ENCODE data around the gene HS6ST2.

HS6ST2 gene

DNA sequence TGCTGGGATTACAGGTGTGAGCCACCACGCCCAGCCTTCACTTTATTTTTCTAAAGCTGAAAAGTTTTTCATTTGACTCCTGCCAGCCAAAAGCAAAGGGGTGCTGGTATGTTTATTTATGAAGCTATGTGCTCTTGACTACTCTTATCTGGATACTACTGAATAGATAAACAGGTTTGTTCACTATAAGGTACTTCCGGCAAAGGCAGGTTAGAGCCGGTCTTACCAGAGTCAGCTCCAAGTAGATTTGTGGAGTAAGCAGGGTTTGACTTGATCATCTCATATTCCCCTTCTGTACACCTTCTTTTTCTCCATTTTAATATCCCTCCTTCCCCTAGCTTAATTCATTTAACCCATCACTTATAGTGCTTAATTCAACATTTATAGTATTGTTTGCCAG, 294.2 kb downstream of the HS6ST2 start:
- FAIRE-seq (no peak), DNase-seq (ENCODE audit: insufficient read length, low spot score) (no peak)
- no peak for TF ChIP-seq POLR2A (IDR thresholded peaks at IDR 0.05; ENCODE audit: low read depth, low read length)

DNA sequence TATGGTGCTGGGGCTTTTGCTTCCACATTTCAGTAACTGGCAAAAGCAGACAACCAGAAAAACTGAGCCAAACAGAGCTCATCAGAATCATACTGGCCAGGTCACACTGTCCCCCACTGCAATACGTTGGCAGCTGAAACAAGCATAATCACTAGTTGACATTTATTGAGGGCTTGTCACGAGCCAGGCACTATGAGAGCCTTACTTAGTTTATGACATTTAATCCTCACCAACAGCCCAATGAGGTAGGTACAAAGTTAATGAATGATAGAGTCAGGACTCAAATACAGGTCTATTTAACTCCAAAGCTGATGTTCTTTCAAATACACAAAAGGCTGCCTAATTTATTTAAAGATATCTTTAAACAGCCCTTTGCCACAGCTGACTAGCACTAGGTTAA, 295.6 kb downstream of the HS6ST2 start:
- DNase-seq (ENCODE audit: insufficient read length, low spot score), result no peak
- no peak for FAIRE-seq
- no peak for TF ChIP-seq POLR2A (IDR thresholded peaks at IDR 0.05; ENCODE audit: low read depth, low read length)

DNA sequence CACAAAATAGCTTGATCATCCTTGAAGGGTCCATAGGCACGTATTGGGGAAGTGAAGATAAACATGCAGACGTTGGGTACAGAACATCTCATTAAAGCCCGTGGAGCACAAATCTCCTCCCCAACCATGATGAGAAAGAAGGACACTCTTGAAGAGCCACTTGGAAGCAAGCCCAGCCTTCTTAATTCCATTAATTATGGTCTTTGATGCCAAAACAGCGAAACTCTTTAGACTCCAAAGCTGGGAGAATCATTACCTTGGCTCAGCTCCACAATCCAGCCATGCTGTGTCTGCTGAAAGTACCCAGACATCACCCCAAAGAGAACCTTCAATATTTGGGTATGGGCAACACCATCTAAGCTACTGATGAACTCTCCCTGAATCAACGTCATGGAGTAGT, 300.6 kb downstream of the HS6ST2 start:
- no peak for TF ChIP-seq POLR2A (IDR thresholded peaks at IDR 0.05; ENCODE audit: low read depth, low read length)
- FAIRE-seq, result no peak

DNA sequence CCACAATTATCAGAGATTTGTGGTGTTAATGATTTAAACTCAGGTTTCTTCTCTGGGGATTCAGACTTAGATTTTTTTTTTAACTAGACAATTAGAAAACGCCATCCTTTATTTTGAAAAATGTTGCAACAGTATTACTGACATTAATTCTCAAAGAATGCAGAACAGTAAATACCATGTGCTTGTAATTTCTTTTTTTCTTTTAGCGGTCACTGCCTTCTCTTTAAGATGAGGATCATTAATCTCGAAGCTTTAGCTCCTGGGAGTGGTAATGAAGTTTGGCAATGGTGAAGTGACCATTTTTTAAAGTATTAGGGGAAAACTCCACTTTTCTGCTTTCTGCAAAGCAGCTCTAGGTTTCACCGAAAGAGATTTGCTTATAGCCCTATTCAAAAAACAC, 305.6 kb downstream of the HS6ST2 start:
- no peak for TF ChIP-seq POLR2A (IDR thresholded peaks at IDR 0.05; ENCODE audit: low read depth, low read length)

More for the DNA sequence above, 300.6 kb downstream of the HS6ST2 start:
- no peak for DNase-seq (ENCODE audit: insufficient read length, low spot score)

DNA sequence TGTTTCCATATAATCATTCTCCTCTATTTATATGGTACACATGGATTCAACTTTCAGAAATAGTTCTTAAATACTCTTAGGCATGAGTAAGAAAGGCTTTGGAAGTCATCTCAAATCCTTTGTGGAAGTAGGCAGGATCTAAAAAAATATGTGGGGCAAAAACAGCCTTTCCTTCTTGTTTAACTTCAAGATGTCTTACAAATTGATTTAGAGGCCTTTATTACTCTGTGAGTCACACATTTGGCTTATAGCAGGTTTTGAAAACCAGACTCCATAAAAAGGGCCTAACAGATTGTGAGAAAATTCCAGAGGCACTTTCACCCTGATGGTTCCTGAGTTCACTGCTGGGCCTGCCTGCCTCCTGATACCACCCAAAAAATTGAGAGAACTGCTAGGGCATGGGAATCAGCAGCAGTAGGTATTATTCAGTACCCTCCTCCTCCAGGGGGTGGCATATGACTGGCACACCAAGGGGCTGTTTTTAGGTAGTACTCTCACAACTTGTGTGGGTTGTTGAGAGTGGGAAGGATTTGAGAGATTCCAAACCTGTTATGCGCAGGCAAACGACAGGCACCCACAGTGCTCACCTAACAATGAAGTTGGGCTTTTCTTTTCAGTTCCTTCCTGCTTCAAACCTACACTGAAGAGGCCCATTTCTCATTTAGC, 306.9 kb downstream of the HS6ST2 start:
- TF ChIP-seq POLR2A (IDR thresholded peaks at IDR 0.05; ENCODE audit: low read depth, low read length), result no peak
- no peak for FAIRE-seq
- DNase-seq (ENCODE audit: insufficient read length, low spot score), result no peak

More for the DNA sequence above, 305.6 kb downstream of the HS6ST2 start:
- no peak for DNase-seq (ENCODE audit: insufficient read length, low spot score)
- FAIRE-seq, result no peak

DNA sequence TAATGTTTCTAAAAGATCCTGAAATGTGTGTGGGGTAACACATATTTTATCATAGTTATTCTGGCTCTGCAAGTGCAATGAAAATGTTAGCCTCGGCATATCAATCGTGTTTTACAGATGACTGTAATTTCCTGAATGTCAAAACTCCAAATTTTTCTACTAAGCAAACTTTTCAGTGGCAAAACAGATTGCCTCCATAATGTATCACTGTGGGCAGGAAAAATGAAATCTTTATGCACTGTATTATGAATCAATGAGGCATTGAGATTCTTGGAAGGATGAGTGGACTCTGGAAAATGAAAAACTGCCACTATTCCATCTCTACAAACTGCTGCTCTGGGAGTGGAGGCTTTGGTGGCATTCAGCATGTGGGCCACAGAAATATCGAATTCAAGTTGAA, 309.5 kb downstream of the HS6ST2 start:
- FAIRE-seq (no peak), DNase-seq (ENCODE audit: insufficient read length, low spot score) (no peak)
- no peak for TF ChIP-seq POLR2A (IDR thresholded peaks at IDR 0.05; ENCODE audit: low read depth, low read length)

DNA sequence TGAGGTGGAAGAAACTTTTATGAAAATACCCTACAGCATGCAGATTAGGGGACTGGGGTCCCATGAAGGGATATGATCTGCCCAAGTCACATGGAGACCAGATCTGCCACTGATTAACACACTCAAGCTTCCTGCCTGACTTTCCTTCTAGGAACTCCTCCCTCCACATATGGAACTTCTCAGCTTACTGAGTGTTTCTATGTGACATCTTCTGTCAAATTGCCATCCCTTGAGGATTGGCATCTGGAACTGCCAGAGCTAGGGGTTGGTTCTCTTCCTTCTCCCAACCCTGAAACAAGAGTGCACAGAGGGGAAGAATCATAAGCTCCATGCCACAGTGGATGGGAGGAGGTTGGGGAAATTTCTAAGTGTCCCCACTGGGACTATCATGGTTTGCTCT, 319.0 kb downstream of the HS6ST2 start:
- FAIRE-seq (no peak), DNase-seq (ENCODE audit: insufficient read length, low spot score) (no peak)
- no peak for TF ChIP-seq POLR2A (IDR thresholded peaks at IDR 0.05; ENCODE audit: low read depth, low read length)

DNA sequence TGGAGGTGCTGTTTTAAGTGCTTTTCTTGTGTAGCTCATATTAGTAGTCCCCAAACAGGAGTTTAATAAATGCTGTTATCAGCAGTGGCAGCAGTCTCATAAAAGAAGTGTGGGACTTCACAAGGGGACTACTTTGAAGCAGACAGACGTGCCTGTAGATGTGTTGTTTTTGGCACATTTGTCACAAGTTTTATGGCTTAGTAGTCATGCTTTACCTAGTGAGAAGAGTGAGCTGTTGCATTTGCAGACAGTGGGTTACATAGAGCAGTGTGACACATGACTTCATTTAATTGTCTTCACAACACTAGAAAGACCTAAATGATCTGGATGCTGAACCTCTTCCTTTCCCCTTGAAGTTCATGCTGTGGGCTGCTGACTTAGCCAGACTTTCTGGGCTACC, 320.1 kb downstream of the HS6ST2 start:
- FAIRE-seq, result no peak
- no peak for DNase-seq (ENCODE audit: insufficient read length, low spot score)
- no peak for TF ChIP-seq POLR2A (IDR thresholded peaks at IDR 0.05; ENCODE audit: low read depth, low read length)

DNA sequence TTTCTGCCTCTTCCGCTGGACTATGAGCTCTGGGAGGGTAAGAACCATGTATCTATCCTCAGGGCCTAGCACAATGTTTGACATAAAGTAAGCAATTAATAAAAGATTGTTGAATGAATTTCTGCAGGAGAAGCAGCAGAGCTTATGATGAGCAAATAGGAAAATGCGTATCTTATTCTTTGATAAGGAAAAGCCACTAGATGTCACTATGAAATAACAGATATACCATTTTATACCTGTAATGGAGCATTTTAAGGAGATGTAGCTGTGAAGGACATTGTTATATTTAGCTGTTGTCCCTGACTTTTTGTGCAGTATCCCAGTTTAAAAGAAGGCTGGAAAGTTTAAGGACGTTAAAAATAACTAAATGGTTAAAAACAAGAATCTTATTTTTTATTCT, 322.3 kb downstream of the HS6ST2 start:
- no peak for FAIRE-seq
- TF ChIP-seq POLR2A (IDR thresholded peaks at IDR 0.05; ENCODE audit: low read depth, low read length), result no peak

DNA sequence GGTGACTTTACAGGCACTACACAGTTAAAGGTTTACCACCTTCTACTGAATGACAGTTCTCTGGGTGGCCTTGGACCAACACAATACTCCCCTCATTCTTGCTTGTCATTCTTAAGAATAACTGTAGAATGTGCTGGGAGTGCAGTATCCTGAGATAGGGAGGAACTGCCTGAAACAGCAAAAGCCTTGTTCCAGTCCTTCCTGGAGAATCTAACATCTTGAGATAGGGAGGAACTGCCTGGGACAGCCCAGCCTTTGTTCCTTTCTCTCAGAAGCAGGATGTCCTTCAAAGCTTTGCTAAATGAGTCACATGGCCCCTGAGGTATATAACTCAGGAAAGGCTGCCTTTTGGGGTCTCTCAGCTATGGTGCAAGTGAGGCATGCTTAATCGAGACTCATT, 323.9 kb downstream of the HS6ST2 start:
- FAIRE-seq (no peak), DNase-seq (ENCODE audit: insufficient read length, low spot score) (no peak)
- TF ChIP-seq POLR2A (IDR thresholded peaks at IDR 0.05; ENCODE audit: low read depth, low read length), result no peak

More for the DNA sequence above, 322.3 kb downstream of the HS6ST2 start:
- no peak for DNase-seq (ENCODE audit: insufficient read length, low spot score)

DNA sequence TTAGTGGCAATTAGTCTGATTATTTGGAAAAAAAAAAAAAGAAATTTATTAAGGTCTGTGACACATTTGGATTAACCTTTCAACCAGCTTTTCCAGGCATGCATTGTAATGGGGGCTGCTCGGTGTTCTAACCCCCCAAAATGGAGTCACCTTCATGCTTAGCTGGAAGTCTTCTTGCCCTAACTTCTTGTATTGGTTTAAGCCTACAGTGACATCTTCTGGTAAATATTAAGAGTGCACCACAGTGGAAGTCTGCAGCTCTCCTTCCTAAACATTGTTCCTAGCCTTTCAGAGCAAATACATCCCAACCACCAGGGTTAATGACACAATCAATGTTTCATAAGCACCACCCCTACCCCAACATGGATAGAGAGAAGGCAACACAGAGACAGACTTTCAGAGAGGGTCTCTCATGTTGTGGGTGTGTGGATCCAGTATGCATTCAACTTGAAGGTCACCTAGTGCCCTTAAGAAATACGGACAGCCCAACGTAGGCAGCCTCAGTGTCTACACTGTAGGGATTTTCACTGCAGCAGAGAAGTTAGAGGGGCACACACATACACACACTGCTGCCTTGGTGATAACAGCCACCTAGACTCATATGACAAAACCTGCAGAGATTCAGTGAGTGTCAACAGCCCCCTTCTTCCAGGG, 326.7 kb downstream of the HS6ST2 start:
- DNase-seq (ENCODE audit: insufficient read length, low spot score) (no peak), FAIRE-seq (no peak)
- TF ChIP-seq POLR2A (IDR thresholded peaks at IDR 0.05; ENCODE audit: low read depth, low read length), result no peak

DNA sequence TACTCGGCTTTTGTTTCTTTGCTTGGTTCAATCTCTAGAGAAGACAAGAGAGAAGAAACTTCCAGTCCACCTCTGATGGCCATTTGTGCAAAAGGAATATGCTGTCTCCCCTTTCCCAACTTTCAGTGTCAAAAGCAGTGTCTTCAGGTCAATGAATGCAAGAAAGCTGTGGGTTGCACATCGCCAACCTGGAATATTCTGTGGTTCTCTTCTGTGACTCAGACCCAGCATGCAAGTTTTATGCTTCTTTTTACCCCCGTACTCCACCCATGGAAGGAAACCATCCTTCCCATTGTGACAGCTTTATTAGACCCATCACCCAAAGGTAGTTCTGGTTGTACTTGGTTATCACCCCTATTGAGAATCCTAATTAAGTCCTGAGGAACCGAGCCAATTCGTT, 334.0 kb downstream of the HS6ST2 start:
- no peak for DNase-seq (ENCODE audit: insufficient read length, low spot score)
- no peak for FAIRE-seq
- TF ChIP-seq POLR2A (IDR thresholded peaks at IDR 0.05; ENCODE audit: low read depth, low read length), result no peak

DNA sequence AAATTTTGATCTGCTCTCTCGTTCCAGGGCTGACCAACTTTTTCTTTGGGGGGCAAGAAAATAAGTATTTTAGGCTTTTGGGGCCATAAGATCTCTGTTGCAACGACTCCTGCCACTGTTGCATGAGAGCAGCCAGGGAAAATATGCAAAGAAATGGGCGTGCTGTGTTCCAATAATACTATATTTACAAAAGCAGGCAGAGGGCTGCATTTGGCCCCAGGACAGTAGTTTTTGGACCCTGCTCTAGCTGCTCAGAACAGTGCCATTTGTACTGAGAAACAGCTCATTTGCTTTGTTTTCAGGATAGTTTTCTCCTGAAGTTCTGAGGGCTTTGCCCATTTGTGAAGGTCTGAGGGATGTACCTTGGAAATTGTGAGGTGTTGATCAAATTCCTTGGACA, 334.5 kb downstream of the HS6ST2 start:
- no peak for TF ChIP-seq POLR2A (IDR thresholded peaks at IDR 0.05; ENCODE audit: low read depth, low read length)
- no peak for DNase-seq (ENCODE audit: insufficient read length, low spot score)
- no peak for FAIRE-seq

DNA sequence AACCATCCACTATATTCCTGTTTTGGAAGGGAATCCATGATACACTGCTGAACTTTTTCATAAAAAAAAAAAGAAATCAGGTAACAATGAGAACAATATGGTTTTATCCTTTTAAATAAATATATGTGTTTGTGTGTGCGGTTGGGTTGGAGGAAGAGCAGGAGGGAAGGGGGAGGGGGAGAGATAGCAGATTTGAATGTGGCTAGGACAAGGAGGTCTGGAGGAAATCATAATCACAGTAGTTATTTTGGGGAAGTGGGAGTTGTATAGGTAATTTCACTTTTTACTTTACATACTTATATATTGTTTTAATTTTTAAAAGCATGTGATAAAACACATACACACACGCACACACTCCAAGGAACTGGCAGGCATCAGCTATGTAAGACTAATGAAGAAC, 335.1 kb downstream of the HS6ST2 start:
- DNase-seq (ENCODE audit: insufficient read length, low spot score) (no peak), FAIRE-seq (no peak)
- TF ChIP-seq POLR2A (IDR thresholded peaks at IDR 0.05; ENCODE audit: low read depth, low read length), result no peak

DNA sequence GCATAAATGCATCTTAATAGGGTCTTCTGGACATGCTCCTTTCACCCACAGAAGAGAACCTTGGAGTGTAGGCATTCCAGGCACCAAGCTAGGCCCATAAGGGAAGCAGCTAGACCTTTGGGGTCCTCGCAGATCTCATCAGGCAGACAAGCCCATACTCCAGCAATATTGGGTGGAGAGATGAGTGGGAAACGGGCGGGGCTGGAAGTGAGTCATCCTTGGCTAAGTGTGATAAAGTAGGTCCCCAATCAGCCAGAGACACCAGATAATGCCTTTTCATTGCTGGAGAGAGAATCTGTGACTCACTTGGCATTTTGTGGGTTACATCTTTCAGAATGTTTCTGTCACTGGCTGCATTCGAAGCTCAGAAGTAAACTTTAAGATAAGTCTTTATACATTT, 336.3 kb downstream of the HS6ST2 start:
- no peak for TF ChIP-seq POLR2A (IDR thresholded peaks at IDR 0.05; ENCODE audit: low read depth, low read length)
- DNase-seq (ENCODE audit: insufficient read length, low spot score) (peak; percentile 10), FAIRE-seq (peak; percentile 38)
